BLaER1 treated with 17β-estradiol and CSF1 and Interleukin-3, amounts not matched to agents 10 nM and 100 nM (cell line): ENCODE measurements around the gene SRGAP1.
"Not testable (repeated sequence)": the region's sequence is repeated elsewhere in the genome, so short reads cannot be mapped to it uniquely, and the experiment has no call there.

ENCODE experiments used
- H3K27ac ChIP-seq, 11 experiments: shearing (Covaris generic); formaldehyde crosslinking; 2 replicates each; pipeline ENCODE4 v1.8.1; 2022
- H3K27me3 ChIP-seq, 11 experiments: shearing (Covaris generic); formaldehyde crosslinking; 2 replicates each; pipeline ENCODE4 v1.8.1; 2022
- H3K36me3 ChIP-seq, 11 experiments: shearing (Covaris generic); formaldehyde crosslinking; 2 replicates each; pipeline ENCODE4 v1.8.1; 2022
- H3K4me1 ChIP-seq, 10 experiments: shearing (Covaris generic); formaldehyde crosslinking; 2 replicates each; pipeline ENCODE4 v1.8.1; 2022
- H3K4me2 ChIP-seq, 11 experiments: shearing (Covaris generic); formaldehyde crosslinking; 2 replicates each; pipeline ENCODE4 v1.8.1; 2022
- H3K4me3 ChIP-seq, 10 experiments: shearing (Covaris generic); formaldehyde crosslinking; 2 replicates each; pipeline ENCODE4 v1.8.1; 2022
- H3K9ac ChIP-seq, 11 experiments: shearing (Covaris generic); formaldehyde crosslinking; 2 replicates each; pipeline ENCODE4 v1.8.1; 2022
- H3K9me3 ChIP-seq, 11 experiments: shearing (Covaris generic); formaldehyde crosslinking; replicated peaks in 1 of 11; 2 replicates each; pipeline ENCODE4 v1.8.1; 2022
- H4K20me1 ChIP-seq, 11 experiments: shearing (Covaris generic); formaldehyde crosslinking; 2 replicates each; pipeline ENCODE4 v1.8.1; 2022
- Cebpa-rat ChIP-seq, 11 experiments: shearing (Covaris generic); IDR thresholded peaks; 2 replicates each; pipeline ENCODE4 v1.8.1; 2022

SRGAP1 gene

DNA sequence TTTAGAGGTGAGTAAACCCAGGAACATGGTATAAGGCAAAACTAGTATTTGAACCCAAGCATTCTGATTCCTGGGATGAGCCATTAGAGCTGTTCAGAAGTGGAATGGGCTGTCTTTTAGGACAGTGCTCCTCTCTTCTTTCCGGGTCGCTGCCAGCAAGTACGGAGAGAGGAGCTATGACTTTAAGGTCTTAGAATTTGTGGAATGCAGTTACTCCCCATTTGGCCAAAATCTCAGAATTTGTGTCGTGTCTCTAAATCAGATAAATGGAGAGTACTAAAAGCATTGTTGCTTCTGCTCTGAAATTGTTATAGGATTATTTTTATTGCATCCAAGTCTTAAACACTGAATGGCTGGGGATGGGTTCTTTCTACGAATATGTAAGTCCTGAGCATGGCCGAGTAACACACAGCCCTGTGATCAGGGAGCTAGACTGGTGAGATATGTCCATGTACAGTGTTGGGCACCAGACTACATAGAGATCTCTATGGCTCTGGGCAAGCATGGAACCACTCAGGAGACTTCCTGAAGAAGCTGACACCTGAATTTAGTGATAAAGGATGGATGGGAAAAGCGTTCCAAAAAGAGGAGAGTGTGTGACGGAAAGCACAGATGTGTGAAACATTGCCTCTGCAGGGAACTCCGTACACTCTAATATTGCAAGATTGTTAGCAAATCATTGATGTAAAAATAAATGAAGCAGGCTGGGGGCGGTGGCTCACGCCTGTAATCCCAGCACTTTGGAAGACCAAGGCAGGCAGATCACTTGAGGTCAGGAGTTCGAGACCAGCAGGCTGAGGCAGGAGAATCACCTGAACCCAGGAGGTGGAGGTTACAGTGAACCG lies 184.7 kb downstream of the SRGAP1 start:
- Histone ChIP-seq H3K9me3 (peaks cover 10 to 23% (median 16%) of the 10 kb centered on the region in 11 experiments), H3K4me1 (no peaks in the 10 kb centered on the region), H3K27ac (no peak overlapping the region), H3K9ac (no peak overlapping the region), H4K20me1 (no peaks in the 10 kb centered on the region), H3K4me3 (no peak overlapping the region), H3K4me2 (no peak overlapping the region), H3K36me3 (peaks cover 0 to 8% (median 0%) of the 10 kb centered on the region in 11 experiments; a peak in 2 of 22 replicates), H3K27me3 (no peaks in the 10 kb centered on the region)
- no peak for TF ChIP-seq Cebpa-rat (IDR thresholded peaks at IDR 0.05)

DNA sequence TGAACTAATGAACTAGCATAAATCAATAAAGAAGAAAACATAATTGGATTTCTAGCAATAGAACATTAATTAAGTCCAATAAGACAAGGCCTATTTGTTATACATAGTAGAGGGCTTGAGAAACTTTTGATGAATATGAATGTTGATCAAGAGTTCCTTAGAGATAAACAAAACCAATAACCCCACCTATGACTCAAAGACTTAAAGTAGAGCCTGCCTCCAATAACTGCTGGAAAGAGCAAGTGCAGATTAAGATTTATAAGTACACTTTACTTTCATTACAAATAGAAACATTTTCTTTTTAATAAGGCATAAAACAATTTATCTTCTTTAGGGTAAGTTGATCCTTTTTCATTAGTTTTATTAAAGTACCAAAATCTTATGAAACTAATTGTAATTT lies 185.7 kb downstream of the SRGAP1 start:
- H3K9ac ChIP-seq: no peak overlapping the region
- no peak overlapping the region for H3K4me3 ChIP-seq
- no peak for TF ChIP-seq Cebpa-rat (IDR thresholded peaks at IDR 0.05)
- no peak overlapping the region for H3K4me2 ChIP-seq
- no peaks in the 10 kb centered on the region for H3K27me3 ChIP-seq
- H3K4me1 ChIP-seq: no peaks in the 10 kb centered on the region
- H3K36me3 ChIP-seq: peaks cover 0 to 8% (median 0%) of the 10 kb centered on the region in 11 experiments; a peak in 2 of 22 replicates
- no peak overlapping the region for H3K27ac ChIP-seq
- H3K9me3 ChIP-seq: peaks cover 10 to 25% (median 16%) of the 10 kb centered on the region in 11 experiments
- H4K20me1 ChIP-seq: no peaks in the 10 kb centered on the region

DNA sequence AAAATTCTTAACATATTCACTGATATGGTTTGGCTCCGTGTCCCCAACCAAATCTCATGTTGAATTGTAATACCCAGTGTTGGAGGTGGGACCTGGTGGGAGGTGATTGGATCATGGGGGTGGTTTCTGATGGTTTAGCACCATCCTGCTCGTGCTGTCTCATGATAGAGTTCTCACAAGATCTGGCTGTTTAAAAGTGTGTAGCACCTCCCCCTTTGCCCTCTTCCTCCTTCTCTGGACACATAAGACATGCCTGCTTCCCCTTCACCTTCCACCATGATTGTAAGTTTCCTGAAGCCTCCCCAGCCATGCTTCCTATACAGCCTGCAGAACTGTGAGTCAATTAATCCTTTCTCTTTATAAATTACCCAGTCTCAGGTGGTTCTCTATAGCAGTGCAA lies 189.6 kb downstream of the SRGAP1 start:
- peaks cover 15 to 36% (median 23%) of the 10 kb centered on the region in 11 experiments for H3K9me3 ChIP-seq
- not testable (repeated sequence) for H3K4me2 ChIP-seq, H3K36me3 ChIP-seq, H3K9ac ChIP-seq, H3K27ac ChIP-seq, H4K20me1 ChIP-seq, H3K4me1 ChIP-seq, H3K4me3 ChIP-seq, H3K27me3 ChIP-seq

DNA sequence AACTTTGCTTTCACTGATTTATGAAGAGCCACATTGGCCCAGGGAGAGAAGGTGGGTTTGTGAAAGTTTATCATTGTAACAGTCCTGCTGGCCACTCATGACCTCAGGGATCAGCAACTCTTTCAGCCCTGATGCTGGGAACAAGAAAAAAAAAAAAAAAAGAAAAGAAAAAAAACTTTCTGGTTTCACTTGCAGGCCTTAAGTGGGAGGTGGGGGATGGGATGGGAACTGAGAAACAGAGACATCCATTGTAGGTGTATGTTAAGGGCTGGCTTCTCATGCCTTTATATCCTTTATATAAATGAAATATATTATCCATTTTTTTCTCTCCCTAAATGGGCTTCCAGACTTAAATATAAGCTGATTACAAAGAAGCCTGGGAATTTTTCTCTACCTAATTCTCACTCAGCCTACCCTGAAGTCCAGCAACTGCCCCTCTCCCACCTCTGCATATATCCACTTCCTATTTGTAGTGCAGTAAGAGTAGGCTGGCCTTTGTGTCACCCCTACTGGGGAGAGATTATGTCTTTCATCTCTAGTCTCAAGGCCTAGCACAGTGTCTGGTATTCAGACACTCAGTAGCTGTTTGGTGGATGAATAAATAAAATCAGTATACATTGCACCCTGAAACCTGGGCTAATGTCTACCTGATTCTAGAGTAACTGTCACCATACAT lies 190.5 kb downstream of the SRGAP1 start:
- Histone ChIP-seq H3K27ac (no peak overlapping the region), H3K9me3 (peaks cover 15 to 36% (median 23%) of the 10 kb centered on the region in 11 experiments), H3K9ac (no peak overlapping the region), H3K36me3 (peaks cover 0 to 8% (median 0%) of the 10 kb centered on the region in 11 experiments; a peak in 2 of 22 replicates), H4K20me1 (no peaks in the 10 kb centered on the region), H3K4me3 (no peak overlapping the region), H3K4me1 (no peaks in the 10 kb centered on the region), H3K27me3 (no peaks in the 10 kb centered on the region), H3K4me2 (no peak overlapping the region)
- TF ChIP-seq Cebpa-rat (IDR thresholded peaks at IDR 0.05): no peak

DNA sequence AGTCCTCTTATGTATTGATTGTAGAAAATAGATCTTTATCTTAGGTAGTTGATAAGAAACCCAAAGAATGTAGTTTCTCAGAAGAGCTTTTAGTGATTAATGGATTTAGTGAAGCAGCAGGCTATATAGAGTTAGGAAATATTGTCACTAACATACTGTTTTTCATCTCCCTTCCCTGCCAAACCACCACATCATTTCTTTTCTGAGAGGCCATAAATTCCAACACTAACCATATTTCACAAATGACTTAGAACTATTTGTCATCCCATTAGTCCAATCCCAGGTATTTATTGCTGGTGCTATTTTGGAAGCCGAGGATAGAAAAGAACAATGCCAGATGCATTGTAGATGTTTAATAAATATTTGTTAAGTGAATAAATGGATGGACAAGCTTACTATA lies 191.9 kb downstream of the SRGAP1 start:
- TF ChIP-seq Cebpa-rat (IDR thresholded peaks at IDR 0.05): no peak
- H3K27ac ChIP-seq: no peak overlapping the region

DNA sequence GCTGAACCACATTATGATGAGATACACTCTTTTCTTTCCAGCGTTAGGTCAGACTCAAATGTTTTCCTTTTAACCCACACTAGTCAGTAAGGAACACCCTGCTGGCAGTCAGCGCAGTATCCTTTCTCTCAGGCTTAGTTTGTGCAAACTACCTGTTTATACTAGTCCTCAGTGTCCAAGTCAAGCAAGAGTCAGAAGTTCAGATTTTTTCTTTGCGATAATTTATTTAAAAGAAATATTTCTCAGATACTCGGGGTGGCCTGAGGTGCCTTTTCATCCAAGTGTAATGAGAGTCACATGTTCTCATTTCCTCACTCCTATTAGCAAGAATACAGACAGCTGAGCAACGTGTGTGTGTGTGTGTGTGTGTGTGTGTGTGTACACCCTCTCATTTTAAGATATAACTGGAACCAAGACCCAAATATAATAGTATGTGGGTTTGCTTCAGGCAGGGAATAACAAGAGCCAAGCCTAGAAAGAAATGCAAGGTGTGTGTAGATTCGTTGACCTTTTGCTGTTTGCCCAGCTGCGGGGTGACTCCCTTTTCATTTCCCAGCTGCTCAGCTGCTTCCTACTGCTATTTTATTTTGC lies 194.9 kb downstream of the SRGAP1 start:
- Histone ChIP-seq H3K36me3 (no peaks in the 10 kb centered on the region), H3K27me3 (no peaks in the 10 kb centered on the region), H3K27ac (no peak overlapping the region), H3K4me2 (no peak overlapping the region), H4K20me1 (no peaks in the 10 kb centered on the region), H3K4me1 (peaks cover 0 to 7% (median 0%) of the 10 kb centered on the region in 10 experiments; a peak in 5 of 20 replicates), H3K9ac (no peak overlapping the region), H3K9me3 (peaks cover 0 to 17% (median 7%) of the 10 kb centered on the region in 11 experiments; a peak in 5 of 22 replicates), H3K4me3 (no peak overlapping the region)
- no peak for TF ChIP-seq Cebpa-rat (IDR thresholded peaks at IDR 0.05)

More for the DNA sequence above, 191.9 kb downstream of the SRGAP1 start:
- Histone ChIP-seq H3K4me1 (no peaks in the 10 kb centered on the region), H3K36me3 (peaks cover 0 to 8% (median 0%) of the 10 kb centered on the region in 11 experiments; a peak in 2 of 22 replicates), H4K20me1 (no peaks in the 10 kb centered on the region), H3K4me2 (no peak overlapping the region), H3K4me3 (no peak overlapping the region), H3K9ac (no peak overlapping the region), H3K27me3 (no peaks in the 10 kb centered on the region), H3K9me3 (peaks cover 11 to 28% (median 21%) of the 10 kb centered on the region in 11 experiments)

DNA sequence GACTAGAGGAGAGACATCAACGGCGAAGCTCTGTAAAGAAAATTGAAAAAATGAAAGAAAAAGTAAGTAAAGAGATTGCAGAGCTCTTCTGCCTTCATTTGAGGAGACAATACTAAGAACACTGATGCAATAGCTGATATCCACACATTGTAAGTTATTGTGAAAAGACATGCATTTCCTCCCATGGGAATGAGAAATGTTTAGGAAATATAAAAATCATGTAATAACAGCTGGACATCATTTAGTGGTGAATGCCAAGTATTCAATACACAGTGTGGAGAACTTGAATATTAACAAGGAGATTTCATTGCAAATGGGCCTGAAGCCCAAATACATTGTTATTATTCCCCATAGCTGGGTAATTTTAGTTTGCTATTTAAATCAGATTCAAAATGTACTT lies 198.4 kb downstream of the SRGAP1 start:
- H3K27me3 ChIP-seq: no peaks in the 10 kb centered on the region
- TF ChIP-seq Cebpa-rat (IDR thresholded peaks at IDR 0.05): no peak
- peak overlapping the region in 3 of 11 experiments; percentile 14 to 39 (median 32); a peak in 2 of 22 replicates for H3K4me2 ChIP-seq
- H3K36me3 ChIP-seq: no peaks in the 10 kb centered on the region
- H4K20me1 ChIP-seq: no peaks in the 10 kb centered on the region
- no peak overlapping the region for H3K9ac ChIP-seq
- H3K4me1 ChIP-seq: peaks cover 0 to 7% (median 0%) of the 10 kb centered on the region in 10 experiments; a peak in 5 of 20 replicates
- no peaks in the 10 kb centered on the region for H3K9me3 ChIP-seq
- H3K4me3 ChIP-seq: no peak overlapping the region
- H3K27ac ChIP-seq: no peak overlapping the region

DNA sequence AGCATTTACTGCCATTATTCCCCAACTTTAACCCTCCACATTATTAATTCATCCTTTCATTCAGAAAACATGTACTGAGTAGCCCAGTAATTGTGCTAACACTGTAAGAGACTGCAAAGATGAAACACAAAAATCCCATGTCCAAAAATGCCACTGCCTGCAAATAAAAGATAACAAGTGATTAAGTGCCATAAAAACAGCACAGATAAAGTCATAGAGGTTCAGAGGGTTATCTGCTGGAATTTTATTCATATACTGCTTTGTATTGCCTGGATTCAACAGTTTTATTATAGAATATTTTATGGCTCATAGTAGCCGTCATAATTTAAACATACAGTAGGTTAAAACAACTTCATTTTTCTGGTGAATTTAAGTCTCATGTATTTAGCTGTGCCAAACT lies 199.7 kb downstream of the SRGAP1 start:
- H3K4me3 ChIP-seq: no peak overlapping the region
- H4K20me1 ChIP-seq: no peaks in the 10 kb centered on the region
- H3K4me1 ChIP-seq: peaks cover 0 to 7% (median 0%) of the 10 kb centered on the region in 10 experiments; a peak in 5 of 20 replicates
- H3K27ac ChIP-seq: no peak overlapping the region
- TF ChIP-seq Cebpa-rat (IDR thresholded peaks at IDR 0.05): no peak
- no peak overlapping the region for H3K4me2 ChIP-seq
- no peak overlapping the region for H3K9ac ChIP-seq
- 0 out of 22 replicates have a peak, but pooled peaks cover 0 to under 1% (median 0%) of the 10 kb centered on the region in 11 experiments for H3K9me3 ChIP-seq
- no peaks in the 10 kb centered on the region for H3K27me3 ChIP-seq
- H3K36me3 ChIP-seq: no peaks in the 10 kb centered on the region

DNA sequence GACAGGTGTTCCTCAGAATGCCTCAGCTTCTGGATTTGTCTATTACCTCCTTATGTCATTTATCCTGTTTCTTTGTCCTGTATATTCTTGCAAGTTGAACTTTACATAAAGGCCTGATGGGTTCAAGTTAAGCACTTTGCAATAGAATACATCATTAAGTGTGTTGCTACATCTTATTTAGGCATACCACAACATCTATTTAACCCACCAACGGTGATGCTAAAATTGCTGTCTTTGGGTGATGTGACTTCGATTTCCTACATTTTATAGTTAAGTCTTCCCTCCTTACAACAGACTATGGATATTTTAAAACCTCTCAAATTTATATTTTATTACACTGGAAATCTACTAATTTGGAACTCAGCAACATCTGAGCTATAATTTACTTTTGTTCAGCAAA lies 206.6 kb downstream of the SRGAP1 start:
- no peak overlapping the region for H3K4me2 ChIP-seq
- H3K9ac ChIP-seq: no peak overlapping the region
- no peak for TF ChIP-seq Cebpa-rat (IDR thresholded peaks at IDR 0.05)
- no peaks in the 10 kb centered on the region for H3K27me3 ChIP-seq
- no peaks in the 10 kb centered on the region for H4K20me1 ChIP-seq
- no peaks in the 10 kb centered on the region for H3K4me1 ChIP-seq
- no peak overlapping the region for H3K4me3 ChIP-seq
- no peaks in the 10 kb centered on the region for H3K36me3 ChIP-seq
- no peak overlapping the region for H3K27ac ChIP-seq
- H3K9me3 ChIP-seq: peaks cover 0 to 5% (median 0%) of the 10 kb centered on the region in 11 experiments; a peak in 1 of 22 replicates
